GM18868 (cell line): ENCODE measurements around the gene LRMDA.

Experiments
- ATAC-seq: cut with Tn5 transposase; IDR thresholded peaks from one replicate; pipeline ENCODE4 v1.9.1; 2021; ENCODE audit warnings: mild to moderate bottlenecking, moderate library complexity; ENCODE audit not compliant: unreplicated experiment

Gene LRMDA

DNA sequence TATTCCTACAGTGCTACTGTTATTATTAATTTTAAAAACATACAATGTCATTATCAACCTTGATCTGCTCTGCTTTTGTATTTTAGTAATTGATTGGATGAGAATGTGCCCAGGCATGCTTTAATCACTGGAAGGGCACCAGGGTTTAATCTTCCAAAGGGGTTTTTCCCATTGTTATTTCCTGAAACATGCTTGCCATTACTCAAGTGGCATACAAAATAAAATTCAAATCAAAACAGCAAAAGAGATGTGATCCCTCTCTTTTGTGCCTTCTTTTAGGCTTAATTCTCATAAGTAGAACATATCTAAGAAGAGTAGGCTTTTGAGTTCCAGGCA is 963.3 kb downstream of the LRMDA start:
- no peak for ATAC-seq

DNA sequence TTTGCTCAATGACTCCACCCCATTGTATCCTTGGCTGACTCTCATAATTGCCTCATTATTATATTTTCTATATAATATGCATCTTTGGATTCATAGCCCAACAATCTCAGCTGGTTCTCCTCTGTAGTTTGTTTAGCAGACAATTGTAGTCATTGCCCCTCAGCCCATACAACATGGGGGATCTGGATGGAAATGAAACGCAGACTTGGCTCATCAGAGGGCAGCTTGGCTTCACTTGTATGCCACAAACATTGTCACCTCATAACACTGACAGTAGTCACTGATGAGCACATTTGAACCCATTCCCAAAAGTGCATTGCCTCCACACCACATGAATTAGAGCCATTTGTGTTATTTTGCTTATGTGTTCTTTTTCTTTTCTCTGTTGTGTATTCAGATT is 963.8 kb downstream of the LRMDA start:
- no peak for ATAC-seq

DNA sequence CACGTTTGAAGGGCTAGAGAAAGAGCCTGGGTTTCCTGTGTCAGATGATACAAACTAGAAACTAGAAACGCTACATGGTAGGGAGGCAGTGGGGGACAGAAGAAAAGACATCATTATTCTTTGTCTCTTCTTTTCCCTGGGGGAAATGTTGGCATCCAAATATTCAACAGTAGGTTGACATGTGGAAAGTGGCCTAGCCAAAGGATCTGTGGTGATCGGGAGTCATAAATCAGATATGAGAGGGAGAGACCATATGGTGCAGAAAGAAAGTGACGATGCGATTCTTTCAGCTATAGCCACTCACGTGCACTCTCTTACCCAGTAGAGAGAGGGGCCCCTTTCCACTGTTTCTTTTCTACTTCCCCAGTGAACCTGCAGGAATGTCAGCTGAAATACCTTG is 964.7 kb downstream of the LRMDA start:
- ATAC-seq, result no peak

DNA sequence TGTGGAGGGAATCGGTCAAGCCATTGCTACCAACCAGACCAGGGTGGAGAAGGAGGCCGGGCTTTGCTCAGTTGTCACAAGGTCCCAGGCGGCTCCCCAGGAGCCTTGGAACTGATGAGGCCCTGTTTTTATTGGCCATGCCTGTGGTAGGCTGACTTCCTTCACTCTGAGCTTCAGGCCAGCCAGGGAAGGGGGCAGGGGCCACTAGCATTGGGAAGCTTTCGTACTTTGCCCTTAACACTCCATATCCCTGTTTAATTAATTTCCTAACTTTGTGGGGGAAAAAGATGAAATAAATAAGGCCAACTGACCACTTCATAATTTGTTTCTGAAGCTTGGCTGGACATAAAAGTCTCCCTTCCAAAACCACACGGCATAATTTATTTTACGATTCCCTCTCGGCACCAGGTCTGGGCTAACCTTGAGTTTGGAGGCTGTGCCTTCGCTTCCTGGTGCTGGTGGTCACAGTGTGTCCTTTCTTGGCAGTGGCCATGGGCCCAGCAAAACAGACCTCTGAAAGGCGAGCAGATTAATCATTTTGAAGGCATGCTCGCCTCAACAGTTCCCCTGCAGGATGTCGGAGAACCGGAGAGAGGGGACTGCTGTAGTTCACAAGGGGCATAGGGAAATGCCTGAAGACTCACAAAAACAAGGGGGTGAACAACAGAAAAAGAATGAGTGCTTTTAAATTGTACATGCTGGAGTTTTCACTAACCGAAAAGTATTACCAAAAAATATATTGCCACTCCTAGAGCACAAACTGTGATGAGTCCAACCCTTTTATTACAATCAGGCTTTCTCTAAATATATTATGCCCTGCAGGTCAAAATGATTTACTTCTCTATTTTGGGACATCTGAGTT is 966.0 kb downstream of the LRMDA start:
- ATAC-seq, result no peak

DNA sequence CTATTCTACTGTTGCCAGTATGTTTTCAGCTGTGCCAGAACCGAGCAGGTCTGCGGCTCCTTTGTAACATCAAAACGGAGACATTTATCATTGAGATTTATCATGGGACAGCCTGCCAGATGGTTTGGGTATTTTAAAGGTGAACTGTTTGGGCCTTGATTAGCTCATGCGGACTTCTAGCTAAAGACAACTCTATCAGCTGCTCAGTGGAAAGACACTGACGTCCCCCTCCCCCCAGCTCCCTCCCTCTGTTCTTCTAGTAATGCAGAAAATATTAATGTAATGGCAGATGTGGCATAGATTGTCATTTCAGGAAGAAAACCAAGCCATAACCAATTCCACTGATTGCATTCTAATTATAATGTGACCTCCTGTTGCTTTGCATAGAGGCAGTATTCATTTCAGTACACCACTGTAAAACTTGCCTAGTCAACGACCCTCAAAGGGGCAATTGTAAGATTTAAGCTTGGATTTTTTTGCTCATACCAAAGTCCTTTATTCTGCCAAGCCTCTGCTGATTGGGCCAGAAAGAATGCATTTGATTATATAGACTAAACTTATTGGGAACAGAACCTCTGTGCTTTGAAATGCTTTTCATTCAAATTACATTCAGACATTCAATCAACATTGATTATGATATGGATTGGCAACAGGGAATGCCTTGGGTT is 966.8 kb downstream of the LRMDA start:
- no peak for ATAC-seq

DNA sequence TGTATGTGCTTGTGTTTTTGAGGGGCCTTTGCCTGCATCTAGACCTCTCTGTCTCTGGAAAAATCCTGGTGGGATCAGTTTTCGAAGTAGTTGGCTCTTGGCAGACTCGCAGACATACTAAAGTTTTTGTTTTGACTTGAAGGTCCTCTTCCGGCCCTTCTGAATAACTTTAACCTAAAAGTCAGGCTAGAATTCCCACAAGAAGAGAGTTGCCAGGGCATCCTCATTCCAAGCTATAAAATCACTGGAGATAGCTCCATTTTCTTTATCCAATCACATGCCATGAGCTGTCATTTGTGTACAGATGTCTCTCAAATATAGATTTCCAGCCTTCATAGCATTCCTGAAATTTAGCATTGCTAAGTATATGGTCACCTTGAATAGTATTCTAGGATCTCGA is 967.8 kb downstream of the LRMDA start:
- no peak for ATAC-seq

DNA sequence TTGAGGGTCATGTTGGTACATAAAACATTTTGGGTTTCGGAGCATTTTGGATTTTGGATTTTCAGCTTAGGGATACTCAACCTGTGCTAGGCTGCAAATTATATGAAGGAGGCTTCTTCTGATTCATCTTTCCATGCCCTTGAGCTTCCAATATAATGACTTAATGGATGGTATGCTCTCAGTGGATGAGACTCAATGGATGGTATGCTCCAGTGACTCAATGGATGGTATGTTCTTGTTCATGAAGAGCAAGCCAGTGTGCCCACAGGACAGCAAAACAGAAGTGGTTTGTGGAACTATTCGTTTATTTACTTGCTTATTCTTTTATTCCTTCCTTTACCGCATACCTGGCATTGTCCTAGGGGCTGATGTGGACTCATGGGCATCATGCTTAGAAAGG is 969.6 kb downstream of the LRMDA start:
- ATAC-seq, result no peak

DNA sequence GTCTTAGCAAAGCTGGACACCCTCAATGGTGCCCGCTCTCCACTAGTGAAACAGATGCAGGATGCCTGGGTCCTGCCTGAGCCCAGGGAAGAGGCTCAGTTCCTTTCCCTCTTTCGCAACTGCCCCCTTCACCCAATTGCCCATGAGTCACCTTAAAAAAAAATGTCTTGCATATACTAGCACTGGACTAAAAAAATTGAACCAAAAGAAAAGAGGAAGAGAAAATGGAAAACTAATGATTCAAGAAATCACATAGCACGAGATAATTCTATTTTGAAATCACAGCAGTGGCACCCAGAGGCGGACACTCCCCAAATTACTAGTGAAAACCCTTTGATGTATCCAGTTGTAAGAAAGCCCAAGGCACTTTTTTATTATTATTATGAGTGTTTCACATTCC is 972.5 kb downstream of the LRMDA start:
- ATAC-seq, result no peak

DNA sequence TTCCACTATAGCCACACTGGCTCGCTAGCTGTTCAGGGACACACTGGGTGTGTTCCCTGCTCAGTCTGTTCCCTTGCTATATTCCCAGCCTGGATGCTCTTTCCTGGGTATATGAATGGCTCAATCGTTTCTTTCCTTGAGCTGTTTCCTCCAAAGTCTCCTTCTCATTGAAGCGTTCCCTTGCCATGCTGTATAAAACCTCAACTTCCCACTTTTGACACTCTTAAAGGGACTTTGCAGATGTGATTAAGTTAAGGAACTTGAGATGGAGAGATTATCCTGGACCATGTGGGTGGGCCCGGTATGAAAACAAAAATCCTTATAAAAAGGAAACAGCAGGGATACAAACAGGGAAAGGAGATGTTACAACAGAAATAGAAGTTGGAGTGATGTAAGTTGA is 973.1 kb downstream of the LRMDA start:
- ATAC-seq, result no peak

DNA sequence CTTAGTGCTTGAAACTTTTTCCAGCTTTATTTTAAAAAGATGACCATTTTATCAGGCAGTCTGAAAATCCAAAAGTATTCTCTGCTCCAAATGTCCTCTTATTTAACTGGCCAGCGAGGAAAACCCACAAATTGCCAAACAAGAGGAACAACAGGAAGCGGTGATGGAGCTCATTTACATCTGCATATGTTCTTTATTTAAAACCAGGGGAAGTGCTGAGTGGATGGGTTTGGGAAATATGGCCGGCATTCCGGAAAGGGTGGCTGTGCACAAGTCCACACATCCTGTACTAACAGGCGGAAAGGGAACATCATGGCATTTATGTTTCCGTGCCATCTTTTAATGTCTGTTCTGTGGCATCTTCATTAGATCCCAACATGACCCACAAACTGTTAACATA is 974.5 kb downstream of the LRMDA start:
- ATAC-seq, result no peak

DNA sequence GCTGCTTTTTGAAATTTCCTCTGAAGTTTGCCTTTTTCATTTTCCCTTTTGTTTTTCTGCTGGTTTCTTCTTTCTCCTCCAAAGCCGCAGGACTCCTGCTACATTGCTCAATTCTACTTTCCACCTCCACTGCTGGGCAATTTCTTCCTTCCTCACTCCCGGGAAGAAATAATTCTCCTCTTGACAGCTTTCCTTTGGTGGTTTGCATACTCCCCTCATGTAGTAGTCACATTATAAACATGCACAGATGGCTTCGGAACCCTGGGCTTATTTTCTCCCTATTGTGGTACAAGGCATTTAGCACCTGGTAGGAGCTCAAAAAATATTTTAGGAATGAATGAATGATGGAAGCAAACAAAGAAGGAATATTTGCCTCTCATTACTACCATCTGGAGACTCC is 977.2 kb downstream of the LRMDA start:
- no peak for ATAC-seq

DNA sequence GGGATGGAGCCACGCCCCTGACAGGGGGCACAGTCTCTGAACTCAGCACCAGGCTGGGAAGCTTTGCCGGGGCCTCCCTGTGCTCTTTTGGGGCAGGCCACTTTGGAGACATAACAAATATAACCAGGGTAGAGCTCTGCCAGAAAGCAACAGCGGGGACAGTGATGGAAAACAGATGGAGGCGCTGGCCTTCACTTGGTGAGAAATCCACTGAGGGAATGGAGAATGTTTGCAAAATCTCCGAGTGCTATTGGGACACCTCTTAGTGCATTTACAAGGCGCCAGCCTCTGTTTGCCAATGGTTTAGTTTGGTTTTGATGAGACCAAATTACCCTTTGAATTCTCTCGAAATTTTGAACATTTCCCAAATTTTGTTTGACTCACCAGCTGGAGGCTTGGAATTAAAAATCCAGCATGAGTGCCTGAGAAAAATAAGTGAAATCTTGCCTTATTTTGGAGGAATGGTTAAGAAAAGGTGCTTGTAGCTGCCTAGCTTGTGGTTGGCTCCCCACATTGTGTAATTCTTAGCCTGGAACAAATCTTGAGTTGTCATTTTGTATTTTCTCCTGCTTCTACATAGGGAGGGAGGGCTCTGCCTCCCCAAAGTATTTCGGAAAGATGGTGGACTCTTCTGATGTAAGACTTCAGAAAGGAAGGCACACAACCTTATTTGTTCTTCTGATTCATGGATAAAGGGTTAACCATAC is 980.5 kb downstream of the LRMDA start:
- no peak for ATAC-seq

DNA sequence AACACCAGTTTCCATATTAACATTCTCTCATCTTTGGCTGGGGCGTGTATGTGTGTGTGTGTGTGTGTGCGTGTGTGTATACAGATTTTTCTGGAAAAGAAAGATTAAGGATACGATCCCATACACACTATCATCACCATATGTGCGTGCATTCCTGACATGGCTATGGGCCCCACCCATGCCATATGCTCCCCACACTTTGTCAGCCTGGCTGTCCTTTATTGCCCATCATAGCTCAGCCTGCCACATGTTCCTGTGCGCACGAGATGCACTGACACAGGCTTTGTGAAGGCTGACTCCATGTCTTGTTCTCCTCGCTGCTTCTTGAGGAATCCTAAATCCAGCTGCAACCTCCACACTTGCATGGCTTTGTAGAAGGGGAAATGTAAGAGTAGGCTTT is 984.1 kb downstream of the LRMDA start:
- no peak for ATAC-seq

DNA sequence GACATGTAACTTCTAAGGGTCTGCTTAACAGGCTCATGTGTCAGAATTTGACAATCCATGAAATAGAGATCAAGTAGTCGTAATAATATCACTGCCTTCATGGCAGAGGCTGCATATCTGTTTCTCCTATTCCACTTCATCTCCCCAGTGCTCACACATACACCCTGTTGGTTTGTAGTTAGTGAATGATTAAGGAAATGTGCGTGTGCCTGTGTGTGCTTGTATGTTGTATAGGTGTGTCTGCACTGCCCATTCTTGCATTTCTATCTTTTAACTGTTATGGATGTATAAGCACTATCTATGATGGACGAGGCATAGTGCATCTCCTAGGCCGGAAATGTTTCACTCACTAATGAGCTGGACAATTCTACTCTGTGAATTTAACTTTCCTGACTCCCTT is 985.2 kb downstream of the LRMDA start:
- ATAC-seq, result no peak

DNA sequence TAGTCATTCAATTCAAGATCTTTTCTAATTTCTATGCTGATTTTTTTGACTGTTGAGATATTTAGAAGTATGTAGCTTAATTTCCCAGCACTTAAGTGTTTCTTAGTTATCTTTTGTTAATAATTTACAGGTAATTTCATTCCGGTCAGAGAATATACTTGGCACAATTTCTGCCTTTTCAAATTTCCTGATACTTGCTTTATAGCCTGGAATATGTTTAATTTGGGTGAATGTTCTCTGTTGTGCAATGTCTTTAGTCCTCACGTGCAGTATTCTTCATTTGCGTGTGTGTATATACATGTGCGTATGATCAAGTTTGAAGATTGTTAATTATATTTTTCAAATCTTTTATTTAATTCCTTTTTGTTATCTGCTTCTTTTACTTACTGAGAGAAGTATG is 989.3 kb downstream of the LRMDA start:
- ATAC-seq, result no peak

DNA sequence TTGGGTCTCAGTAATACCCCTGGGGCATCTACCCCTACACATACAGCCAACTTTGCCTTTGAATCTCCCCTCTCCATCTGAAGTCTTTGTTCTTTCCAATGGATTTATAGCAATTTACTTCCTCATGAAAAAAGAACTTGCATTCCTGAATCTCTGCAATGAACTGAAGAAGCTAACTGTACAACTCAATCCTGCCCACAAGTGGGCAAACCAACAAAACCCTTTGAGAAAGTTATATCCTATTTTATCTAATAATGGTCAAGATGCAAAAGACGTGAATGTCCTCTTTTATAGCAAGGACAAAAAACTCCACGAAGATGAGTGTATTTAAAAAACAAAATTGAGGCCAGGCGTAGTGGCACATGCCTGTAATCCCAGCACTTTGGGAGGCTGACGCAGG is 991.3 kb downstream of the LRMDA start:
- no peak for ATAC-seq

DNA sequence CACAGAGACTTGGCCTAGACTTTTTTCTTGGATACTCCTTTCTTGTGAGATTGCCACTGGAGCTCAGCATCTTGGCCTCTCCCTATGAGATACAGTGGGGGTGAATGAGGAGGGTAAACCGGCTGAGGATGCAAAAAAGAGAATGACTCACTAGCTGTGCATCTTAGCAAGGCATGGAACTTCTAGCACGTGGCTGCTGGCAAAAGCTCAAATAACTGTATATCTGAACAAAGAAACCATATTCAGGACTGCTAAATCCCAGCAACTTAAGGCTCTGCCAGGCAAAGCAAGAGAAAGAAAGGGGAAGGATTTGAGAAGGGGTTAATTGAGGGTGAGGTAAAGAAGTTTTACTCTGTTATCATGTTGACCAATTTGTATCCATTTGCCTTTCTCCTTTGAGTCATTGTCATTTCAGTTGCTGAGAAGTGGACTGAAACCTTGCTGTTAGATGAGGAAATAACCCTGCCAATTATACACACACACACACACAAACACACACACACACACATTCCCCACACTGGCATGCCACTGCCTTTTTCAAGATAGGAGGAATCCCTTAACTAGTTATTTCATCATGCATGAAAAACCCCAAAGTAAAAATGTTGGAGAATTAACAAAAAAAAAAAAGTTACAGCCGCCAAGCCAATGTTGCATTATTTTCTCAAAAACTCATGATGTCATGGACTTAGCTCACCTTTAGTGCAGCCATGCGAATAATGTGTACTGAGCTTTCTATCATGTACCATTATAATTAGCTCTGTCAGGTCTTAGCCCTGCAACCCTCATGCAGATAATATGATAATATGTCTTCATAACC is 997.3 kb downstream of the LRMDA start:
- no peak for ATAC-seq

DNA sequence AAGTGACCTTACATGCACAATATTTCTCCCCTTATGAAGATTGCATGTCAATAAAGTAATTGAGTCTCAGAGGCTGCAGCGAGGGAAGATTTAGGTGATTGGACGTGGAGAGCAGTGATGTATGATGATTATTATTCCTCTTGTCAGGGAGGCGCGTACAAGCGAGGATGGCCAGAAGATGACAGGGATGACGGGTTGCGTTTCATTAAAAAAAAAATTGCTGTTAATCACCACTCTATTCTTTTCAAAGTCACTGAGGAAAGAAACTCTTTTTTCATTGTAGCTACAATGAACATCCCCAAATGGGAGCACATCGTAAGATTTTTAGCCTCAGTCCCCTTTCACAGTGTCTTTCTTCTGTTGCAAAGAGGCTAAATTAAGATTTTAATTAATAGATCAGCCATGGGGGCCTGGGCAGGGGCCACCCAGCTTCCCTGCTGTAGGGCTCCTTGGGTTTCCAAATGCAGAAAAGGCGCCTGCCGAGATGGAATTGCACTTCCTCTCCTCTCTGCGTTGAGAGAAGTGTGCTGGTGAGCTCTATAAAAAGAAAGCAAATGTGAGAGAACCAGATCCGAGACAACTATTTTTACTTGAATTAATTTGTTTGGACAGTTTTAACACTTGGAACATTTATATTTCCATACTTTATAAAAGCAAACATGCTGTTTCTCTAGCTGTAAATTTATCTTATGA is 998.1 kb downstream of the LRMDA start:
- ATAC-seq, result no peak

DNA sequence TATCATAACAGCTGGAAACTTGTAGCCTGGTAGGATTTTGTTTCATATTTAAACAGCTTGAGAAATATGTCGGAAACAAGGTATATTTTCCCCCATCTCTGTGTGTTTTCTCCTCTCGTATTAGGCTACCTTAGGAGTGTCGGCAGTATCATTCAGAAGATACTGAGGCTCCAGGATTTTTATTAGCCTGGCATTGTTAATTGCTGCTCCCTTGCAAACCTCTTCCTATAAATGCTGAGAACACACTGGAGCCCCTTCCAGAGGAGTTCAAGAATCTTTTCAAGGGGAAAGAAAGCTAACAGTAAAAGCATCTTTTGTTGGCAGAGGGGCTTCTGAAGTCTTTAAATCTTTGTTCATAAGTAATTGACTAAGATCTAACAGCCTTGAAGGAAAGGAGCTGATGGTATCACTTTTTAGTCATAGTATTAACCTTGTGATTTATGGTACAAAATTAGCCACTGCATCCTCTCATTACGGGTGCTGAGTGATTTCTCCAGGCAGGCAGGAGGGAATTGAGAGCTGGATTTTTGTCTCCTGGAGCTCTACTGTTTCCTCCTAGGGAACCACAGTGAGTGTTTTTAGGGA is 998.7 kb downstream of the LRMDA start:
- ATAC-seq, result no peak
